ENCODE results near the gene FAM149A. TPM values are rescaled to one million over a fixed set of nuclear protein-coding genes. Genes with fewer than 3 reads are reported as not detected.

Gene FAM149A
- total RNA-seq, 1 donor, result 10.8 TPM

DNA sequence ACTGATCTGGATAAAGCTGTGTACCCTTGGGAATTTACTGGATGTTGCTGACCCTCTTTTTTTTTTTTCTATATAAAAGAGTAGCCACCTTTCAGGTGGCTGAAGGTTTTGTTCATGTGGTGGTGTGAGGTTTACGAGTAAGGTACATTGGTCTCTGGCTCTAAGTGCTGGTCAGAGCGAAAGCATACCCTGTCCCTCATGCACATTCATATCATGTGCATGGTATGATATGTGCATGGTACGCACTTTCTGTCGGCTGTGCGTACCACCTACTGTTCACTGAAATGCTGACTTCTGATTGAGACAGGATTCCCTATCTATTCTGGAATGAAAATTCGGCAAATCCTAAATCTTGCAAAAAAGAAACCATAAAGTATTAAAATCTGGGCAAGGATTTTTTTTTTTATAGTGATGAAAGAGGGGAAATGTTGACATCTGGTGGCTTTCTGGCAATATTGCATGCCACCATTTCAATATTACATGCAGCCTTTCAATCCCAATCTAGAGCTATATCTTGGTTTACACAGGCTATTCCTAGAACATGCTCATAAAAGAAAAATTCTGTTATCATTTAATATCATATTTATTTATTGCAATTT lies 32.8 kb downstream of the FAM149A start:
- TF ChIP-seq, protein P1, sequence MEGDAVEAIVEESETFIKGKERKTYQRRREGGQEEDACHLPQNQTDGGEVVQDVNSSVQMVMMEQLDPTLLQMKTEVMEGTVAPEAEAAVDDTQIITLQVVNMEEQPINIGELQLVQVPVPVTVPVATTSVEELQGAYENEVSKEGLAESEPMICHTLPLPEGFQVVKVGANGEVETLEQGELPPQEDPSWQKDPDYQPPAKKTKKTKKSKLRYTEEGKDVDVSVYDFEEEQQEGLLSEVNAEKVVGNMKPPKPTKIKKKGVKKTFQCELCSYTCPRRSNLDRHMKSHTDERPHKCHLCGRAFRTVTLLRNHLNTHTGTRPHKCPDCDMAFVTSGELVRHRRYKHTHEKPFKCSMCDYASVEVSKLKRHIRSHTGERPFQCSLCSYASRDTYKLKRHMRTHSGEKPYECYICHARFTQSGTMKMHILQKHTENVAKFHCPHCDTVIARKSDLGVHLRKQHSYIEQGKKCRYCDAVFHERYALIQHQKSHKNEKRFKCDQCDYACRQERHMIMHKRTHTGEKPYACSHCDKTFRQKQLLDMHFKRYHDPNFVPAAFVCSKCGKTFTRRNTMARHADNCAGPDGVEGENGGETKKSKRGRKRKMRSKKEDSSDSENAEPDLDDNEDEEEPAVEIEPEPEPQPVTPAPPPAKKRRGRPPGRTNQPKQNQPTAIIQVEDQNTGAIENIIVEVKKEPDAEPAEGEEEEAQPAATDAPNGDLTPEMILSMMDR (IDR thresholded peaks at IDR 0.05; ENCODE audit: insufficient read depth, low read length), result peak; percentile 72
- peak overlapping the region; percentile 20 for H3K4me3 ChIP-seq (ENCODE audit: low read depth, low read length)
- DNase-seq (ENCODE audit: low read depth), result peak; percentile 55

DNA sequence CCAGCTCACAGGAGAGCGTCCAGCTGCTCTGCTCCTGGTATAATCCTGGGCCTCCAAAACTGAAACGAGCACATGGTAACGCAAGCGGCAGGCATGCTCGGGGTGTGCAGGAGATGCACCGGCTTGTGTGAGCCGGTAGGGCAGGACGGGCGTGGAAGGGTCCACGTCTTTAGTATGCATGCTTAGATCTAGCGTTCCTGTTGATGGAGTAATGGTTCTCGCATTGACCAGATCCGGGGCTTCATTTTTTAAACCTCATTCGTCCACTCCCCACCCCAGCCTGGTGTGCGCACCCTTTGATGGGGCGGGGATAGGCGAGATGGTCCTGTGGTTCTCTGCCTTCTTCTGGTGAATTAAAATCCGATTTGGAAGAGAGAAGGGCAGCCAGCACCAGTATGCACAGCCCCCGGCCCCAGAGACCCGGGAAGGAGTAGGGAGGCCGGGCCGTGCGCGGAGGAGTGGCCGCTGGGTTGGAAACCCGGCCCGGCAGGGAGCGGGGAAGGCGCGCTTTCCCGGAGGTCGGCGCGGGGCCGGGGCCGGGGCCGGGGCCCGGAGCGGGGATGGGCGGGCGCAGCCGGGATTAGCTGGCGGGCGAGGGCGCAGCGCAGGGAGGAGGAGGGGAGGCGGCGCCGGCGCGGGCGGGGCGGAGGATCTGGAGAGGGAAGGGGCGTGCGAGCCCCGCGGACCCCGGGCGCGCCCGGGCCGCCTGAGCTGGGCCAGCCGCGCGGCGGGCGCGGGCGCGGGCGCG lies 39.9 kb downstream of the FAM149A start:
- peak; percentile 48 for DNase-seq (ENCODE audit: low read depth)

GRCh38 chr4:186144946-186145569 lies 40.6 kb downstream of the FAM149A start:
- TF ChIP-seq, protein P1 (IDR thresholded peaks at IDR 0.05; ENCODE audit: insufficient read depth, low read length), result no peak
- DNase-seq (ENCODE audit: low read depth), result peak; percentile 52
- H3K4me3 ChIP-seq (ENCODE audit: low read depth, low read length), result peak overlapping the region; percentile 70

More for the DNA sequence above, 39.9 kb downstream of the FAM149A start:
- H3K4me3 ChIP-seq (ENCODE audit: low read depth, low read length), result peak overlapping the region; percentile 63
- TF ChIP-seq, protein P1 (IDR thresholded peaks at IDR 0.05; ENCODE audit: insufficient read depth, low read length), result peak; percentile 40

DNA sequence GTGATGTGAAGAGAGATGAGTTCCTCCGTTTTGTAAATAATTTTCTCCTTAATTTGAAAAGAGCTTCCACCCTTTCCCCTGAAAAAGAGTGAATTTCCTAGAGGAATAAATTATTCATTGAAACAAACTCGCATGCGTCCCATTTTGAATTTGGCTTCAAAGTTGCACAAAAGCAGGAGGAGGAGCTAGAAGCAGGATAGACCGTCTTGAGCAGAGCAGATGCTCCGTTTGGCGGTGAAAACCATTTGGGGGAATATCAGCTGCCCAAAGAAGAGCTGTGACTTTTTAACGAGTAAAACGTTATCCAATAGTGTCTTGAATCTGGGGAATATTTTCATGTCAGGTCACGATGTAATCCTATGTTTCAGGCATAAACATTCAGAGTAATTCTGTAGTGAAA lies 42.0 kb downstream of the FAM149A start:
- DNase-seq (ENCODE audit: low read depth), result no peak
- TF ChIP-seq, protein P1 (IDR thresholded peaks at IDR 0.05; ENCODE audit: insufficient read depth, low read length), result no peak
- H3K4me3 ChIP-seq (ENCODE audit: low read depth, low read length), result no peak overlapping the region

GRCh38 chr4:186148336-186148975 lies 44.0 kb downstream of the FAM149A start:
- TF ChIP-seq, protein P1 (IDR thresholded peaks at IDR 0.05; ENCODE audit: insufficient read depth, low read length), result no peak
- no peak overlapping the region for H3K4me3 ChIP-seq (ENCODE audit: low read depth, low read length)

DNA sequence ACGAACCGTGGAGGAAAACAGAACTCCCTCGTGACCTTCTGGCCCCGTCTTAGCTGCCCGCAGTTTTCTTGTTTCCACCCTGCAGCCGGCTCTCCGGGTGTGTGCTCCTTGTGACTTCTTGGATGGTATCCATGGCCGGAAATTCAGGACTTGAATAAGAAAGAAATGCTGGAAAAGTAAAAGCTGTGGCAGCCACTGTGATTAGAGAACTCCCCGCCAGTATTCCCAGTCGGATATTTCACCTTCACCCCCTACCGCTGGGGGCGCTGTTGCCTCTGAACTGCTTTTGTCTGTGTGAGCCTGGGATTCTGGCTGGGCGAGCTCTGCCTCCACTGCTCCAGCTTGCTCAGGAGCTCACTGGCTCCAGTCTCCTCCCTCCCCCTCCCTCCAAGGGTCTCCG lies 45.4 kb downstream of the FAM149A start:
- TF ChIP-seq, protein P1 (IDR thresholded peaks at IDR 0.05; ENCODE audit: insufficient read depth, low read length), result peak; percentile 66
- peak; percentile 80 for DNase-seq (ENCODE audit: low read depth)
- H3K4me3 ChIP-seq (ENCODE audit: low read depth, low read length), result peak overlapping the region; percentile 33

More at GRCh38 chr4:186148336-186148975, 44.0 kb downstream of the FAM149A start:
- no peak for DNase-seq (ENCODE audit: low read depth)

Measured in fibroblast of the aortic adventitia (primary cell).